DND-41 (cell line): ENCODE results near the gene ATP5MC3.
"Not testable (repeated sequence)": the region's sequence is repeated elsewhere in the genome, so short reads cannot be mapped to it uniquely, and the experiment has no call there.

Experiments
- ATAC-seq: fragments of 200-7000 bp; cut with Tn5 transposase; 3 replicates; pipeline ENCODE4 v1.9.1; 2021; ENCODE audit warnings: low read depth; ENCODE audit not compliant: insufficient read depth
- DNase-seq: peaks from one replicate; pipeline ENCODE4 v3.0.0-alpha.2; 2020
- H2AFZ ChIP-seq: 2 replicates; pipeline ENCODE4 v1.6.0; 2012; ENCODE audit warnings: low read depth, low read length
- H3K27ac ChIP-seq: 2 replicates; pipeline ENCODE4 v1.5.1; 2012; ENCODE audit warnings: low read length, inconsistent platforms
- H3K27me3 ChIP-seq: fragments of 200-600 bp; sonication (generic); 2 replicates; pipeline ENCODE4 v1.6.0; 2012; ENCODE audit warnings: low read length, mild to moderate bottlenecking, inconsistent platforms; ENCODE audit not compliant: insufficient read depth, poor library complexity
- H3K36me3 ChIP-seq: 2 replicates; pipeline ENCODE4 v1.5.1; 2012; ENCODE audit warnings: low read length, inconsistent platforms; ENCODE audit not compliant: insufficient read depth
- H3K4me1 ChIP-seq: 2 replicates; pipeline ENCODE4 v1.5.1; 2012; ENCODE audit warnings: mild to moderate bottlenecking, low read length; ENCODE audit not compliant: insufficient read depth
- H3K4me2 ChIP-seq: 2 replicates; pipeline ENCODE4 v1.6.0; 2012; ENCODE audit warnings: mild to moderate bottlenecking, moderate library complexity, low read length, inconsistent platforms; ENCODE audit not compliant: insufficient read depth
- H3K4me3 ChIP-seq, 2 experiments: fragments of 200-600 bp in 1 of 2; shearing (Covaris generic) in 1 of 2; 2 replicates each; pipeline ENCODE4 v1.5.1; 2012 to 2016; ENCODE audit warnings: inconsistent platforms in 2 of 2, low read length in 2 of 2, mild to moderate bottlenecking in 2 of 2, low read depth in 1 of 2, moderate library complexity in 1 of 2
- H3K79me2 ChIP-seq: 2 replicates; pipeline ENCODE4 v1.6.0; 2012; ENCODE audit warnings: low read length, inconsistent platforms; ENCODE audit not compliant: insufficient read depth
- H3K9ac ChIP-seq: 2 replicates; pipeline ENCODE4 v1.6.0; 2012; ENCODE audit warnings: low read depth, mild to moderate bottlenecking, inconsistent platforms, low read length, moderate library complexity
- H3K9me3 ChIP-seq: 2 replicates; pipeline ENCODE4 v1.5.1; 2012; ENCODE audit warnings: low read length, moderate library complexity, mild to moderate bottlenecking, inconsistent platforms; ENCODE audit not compliant: insufficient read depth, severe bottlenecking
- H4K20me1 ChIP-seq: 2 replicates; pipeline ENCODE4 v1.6.0; 2012; ENCODE audit warnings: low read length; ENCODE audit not compliant: insufficient read depth
- CTCF ChIP-seq: IDR thresholded peaks from 2 replicates; pipeline ENCODE4 v1.5.1; 2012; ENCODE audit warnings: borderline replicate concordance, low read length, moderate library complexity, mild to moderate bottlenecking; ENCODE audit not compliant: poor library complexity, severe bottlenecking; ENCODE audit errors: extremely low read depth
- EZH2 ChIP-seq: IDR thresholded peaks from 3 replicates; pipeline ENCODE4 v1.6.1; 2012; ENCODE audit warnings: borderline replicate concordance, low read depth, mild to moderate bottlenecking, moderate library complexity, low read length, inconsistent platforms; ENCODE audit not compliant: severe bottlenecking

ATP5MC3 gene

GRCh38 chr2:175181104-175181876, at the start of gene ATP5MC3:
Gene ATP5MC3, minus strand, starts transcription at chr2:175181710. Its CDS starts 317 bp downstream, at chr2:175181393.
- peak within 1 kb of the TSS; percentile 95 for H3K9ac ChIP-seq
- TF ChIP-seq EZH2 (no peak), CTCF (peak; percentile 3)
- H3K9me3 ChIP-seq: no peaks in the 10 kb centered on the region
- H3K79me2 ChIP-seq: peaks cover 52% of the 10 kb centered on the region
- peak within 1 kb of the TSS; percentile 99 for H2AFZ ChIP-seq
- ATAC-seq: peak; percentile 85
- peaks cover 25% of the 10 kb centered on the region for H4K20me1 ChIP-seq
- H3K27ac ChIP-seq: peak within 1 kb of the TSS; percentile 95
- peak within 1 kb of the TSS; percentile 91 to 94 for H3K4me3 ChIP-seq
- no peaks in the 10 kb centered on the region for H3K27me3 ChIP-seq
- H3K4me2 ChIP-seq: peak within 1 kb of the TSS; percentile 74
- peaks cover 32% of the 10 kb centered on the region for H3K4me1 ChIP-seq
- peak; percentile 95 for DNase-seq
- H3K36me3 ChIP-seq: peaks cover 45% of the 10 kb centered on the region

DNA sequence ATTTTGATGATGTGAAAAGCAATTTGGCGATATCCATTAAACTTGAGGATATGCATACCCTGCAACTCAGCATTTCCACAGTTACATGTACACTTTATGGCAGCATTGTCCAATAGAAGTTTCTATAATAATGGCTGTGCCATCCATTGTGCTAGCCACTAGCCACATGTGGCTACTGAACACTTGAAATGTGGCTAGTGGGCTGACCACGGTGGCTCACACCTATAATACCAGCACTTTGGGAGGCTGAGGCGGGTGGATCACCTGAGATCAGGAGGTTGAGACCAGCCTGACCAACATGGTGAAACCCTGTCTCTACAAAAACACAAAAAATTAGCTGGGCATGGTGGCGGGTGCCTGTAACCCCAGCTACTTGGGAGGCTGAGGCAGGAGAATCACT, 47.1 kb upstream of the ATP5MC3 start:
- H3K9ac ChIP-seq, H3K9me3 ChIP-seq, H3K4me1 ChIP-seq, H3K79me2 ChIP-seq, H3K27ac ChIP-seq, H3K4me3 ChIP-seq, DNase-seq, H3K36me3 ChIP-seq, H2AFZ ChIP-seq, H3K27me3 ChIP-seq, H3K4me2 ChIP-seq, H4K20me1 ChIP-seq, ATAC-seq: not testable (repeated sequence)

DNA sequence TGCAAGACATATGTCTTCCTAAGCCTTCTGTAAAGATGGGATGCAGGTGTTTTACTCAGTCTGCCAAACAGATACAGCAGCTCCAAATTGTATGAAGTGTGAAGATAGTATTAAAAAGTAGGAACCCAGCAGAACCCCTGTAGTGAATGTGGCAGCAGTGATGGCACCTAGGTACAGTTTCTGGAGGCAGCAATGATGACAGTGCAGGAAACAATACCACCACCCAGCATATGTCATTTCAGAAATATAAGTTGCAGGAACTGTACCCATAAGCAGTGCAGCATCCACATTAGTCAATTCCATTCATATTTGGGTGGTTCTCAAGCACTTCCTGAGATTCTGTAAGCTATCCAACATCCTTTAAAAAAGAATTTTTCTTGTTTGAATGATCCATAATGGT, 46.7 kb upstream of the ATP5MC3 start:
- H3K4me1 ChIP-seq: no peaks in the 10 kb centered on the region
- H2AFZ ChIP-seq: no peak overlapping the region
- H3K36me3 ChIP-seq: no peaks in the 10 kb centered on the region
- no peaks in the 10 kb centered on the region for H4K20me1 ChIP-seq
- H3K4me3 ChIP-seq: no peak overlapping the region
- DNase-seq (no peak), ATAC-seq (no peak)
- H3K27me3 ChIP-seq: no peaks in the 10 kb centered on the region
- H3K79me2 ChIP-seq: no peaks in the 10 kb centered on the region
- no peak for TF ChIP-seq EZH2
- no peak for TF ChIP-seq CTCF
- no peak overlapping the region for H3K4me2 ChIP-seq
- no peaks in the 10 kb centered on the region for H3K9me3 ChIP-seq
- H3K27ac ChIP-seq: no peak overlapping the region
- no peak overlapping the region for H3K9ac ChIP-seq

DNA sequence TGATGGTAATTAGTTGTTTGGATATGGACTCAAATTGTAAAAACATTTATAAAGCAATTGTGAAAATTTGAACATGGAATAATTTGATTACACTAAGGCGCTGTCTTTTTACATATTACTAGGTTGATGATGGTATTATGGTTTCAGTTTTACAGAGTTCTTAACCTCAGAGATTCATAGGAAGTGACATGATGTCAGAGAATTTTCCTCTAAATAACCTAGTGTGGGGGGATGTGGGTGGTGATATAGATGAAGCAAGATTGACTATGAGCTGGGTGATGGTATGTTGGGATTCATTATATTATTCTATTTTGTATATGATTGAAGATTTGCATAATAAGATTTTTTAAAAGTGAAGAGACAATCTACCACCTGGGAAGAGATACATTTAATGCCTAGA, 45.9 kb upstream of the ATP5MC3 start:
- ATAC-seq (no peak), DNase-seq (no peak)
- no peaks in the 10 kb centered on the region for H3K79me2 ChIP-seq
- no peaks in the 10 kb centered on the region for H3K4me1 ChIP-seq
- no peak overlapping the region for H3K4me2 ChIP-seq
- no peak overlapping the region for H3K27ac ChIP-seq
- H4K20me1 ChIP-seq: no peaks in the 10 kb centered on the region
- no peak overlapping the region for H3K9ac ChIP-seq
- no peak overlapping the region for H2AFZ ChIP-seq
- no peaks in the 10 kb centered on the region for H3K9me3 ChIP-seq
- H3K27me3 ChIP-seq: no peaks in the 10 kb centered on the region
- TF ChIP-seq EZH2: no peak
- no peak overlapping the region for H3K4me3 ChIP-seq
- no peaks in the 10 kb centered on the region for H3K36me3 ChIP-seq
